HG03439 (cell line): Measurements from ENCODE around the gene OR4A16.

ENCODE experiments used
- ATAC-seq: cut with Tn5 transposase; IDR thresholded peaks from one replicate; pipeline ENCODE4 v1.9.1; 2021; ENCODE audit warnings: mild to moderate bottlenecking, moderate library complexity; ENCODE audit not compliant: unreplicated experiment

The OR4A16 gene, protein sequence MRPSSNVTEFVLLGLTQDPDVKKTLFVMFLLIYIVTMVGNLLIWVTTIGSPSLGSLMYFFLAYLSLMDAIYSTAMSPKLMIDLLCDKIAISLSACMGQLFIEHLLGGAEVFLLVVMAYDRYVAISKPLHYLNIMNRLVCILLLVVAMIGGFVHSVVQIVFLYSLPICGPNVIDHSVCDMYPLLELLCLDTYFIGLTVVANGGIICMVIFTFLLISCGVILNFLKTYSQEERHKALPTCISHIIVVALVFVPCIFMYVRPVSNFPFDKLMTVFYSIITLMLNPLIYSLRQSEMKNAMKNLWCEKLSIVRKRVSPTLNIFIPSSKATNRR

DNA sequence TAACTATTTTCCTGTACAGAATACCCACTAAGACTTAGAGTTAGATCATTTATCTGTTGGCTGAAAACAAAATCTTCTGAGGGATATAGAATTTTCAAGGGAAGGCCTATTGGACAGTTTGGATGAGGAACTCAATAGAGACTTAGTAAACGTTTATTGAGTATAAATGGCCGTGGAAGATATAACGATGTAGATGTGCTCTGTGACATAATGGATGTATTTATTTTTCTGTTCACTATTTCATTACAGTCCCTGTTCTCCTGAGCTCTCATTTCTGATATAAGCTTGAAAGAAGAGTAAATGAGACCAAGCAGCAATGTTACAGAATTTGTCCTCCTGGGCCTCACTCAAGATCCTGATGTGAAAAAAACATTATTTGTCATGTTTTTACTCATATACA lies at the start of gene OR4A16:
Gene OR4A16 (plus strand): TSS at position 301 of the 400 bp plus-strand sequence. CDS start 0 bp downstream, at position 301.
- ATAC-seq, result no peak

DNA sequence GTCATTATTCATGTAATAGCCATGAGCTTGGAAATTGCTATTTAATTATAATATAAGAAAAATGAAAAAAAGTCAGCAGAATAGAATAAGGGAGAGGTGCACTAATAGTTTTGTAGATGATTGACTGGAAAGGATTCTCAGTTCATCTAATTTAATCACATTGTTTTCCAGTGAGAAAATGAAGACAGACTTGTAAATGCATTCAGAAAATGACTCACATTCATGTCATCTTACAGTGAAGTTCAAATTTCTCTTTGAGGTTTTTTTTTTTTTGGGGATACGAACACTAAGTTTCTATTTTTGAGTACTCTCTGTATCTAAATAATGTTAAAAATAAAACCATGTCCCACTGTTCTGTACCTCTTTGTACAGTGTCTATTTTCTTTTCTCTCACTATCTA lies 18.5 kb upstream of the OR4A16 start:
- ATAC-seq, result no peak

DNA sequence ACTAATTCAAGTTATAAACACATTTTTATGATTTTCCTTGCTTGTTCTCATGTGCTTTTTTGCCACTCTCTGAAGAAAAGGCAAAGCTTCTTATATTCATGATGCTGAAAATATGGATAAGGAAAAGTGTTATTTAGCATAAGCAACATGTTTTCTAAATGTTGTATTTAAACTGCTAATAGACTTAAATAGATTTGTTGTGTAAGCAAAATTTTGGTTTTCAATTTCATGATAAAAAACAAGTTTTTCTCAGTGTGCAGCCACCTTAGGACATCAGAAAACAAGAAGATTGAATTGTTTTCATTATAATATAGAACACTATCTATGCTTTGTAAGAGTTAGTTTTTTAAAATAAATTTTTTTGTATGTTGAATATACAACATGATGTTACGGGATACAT lies 2.3 kb downstream of the OR4A16 start:
- no peak for ATAC-seq

DNA sequence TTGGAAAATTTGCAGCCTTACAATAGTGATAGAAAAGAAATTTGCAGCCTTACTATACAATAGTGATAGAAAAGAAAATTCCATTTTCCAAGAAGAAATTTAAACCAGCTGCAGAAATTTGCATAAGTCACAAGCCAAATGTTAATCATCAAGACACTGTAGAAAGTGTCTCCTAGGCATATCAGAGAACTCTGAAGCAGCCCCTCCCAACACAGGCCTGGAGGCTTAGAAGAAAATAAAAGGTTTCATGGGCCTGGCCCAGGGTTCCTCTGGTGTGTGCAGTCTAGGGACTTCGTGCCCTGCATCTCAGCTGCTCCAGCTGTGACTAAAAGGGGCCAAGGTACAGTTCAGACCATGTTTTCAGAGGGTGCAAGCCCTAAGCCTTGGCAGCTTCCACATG lies 6.0 kb downstream of the OR4A16 start:
- ATAC-seq, result no peak

DNA sequence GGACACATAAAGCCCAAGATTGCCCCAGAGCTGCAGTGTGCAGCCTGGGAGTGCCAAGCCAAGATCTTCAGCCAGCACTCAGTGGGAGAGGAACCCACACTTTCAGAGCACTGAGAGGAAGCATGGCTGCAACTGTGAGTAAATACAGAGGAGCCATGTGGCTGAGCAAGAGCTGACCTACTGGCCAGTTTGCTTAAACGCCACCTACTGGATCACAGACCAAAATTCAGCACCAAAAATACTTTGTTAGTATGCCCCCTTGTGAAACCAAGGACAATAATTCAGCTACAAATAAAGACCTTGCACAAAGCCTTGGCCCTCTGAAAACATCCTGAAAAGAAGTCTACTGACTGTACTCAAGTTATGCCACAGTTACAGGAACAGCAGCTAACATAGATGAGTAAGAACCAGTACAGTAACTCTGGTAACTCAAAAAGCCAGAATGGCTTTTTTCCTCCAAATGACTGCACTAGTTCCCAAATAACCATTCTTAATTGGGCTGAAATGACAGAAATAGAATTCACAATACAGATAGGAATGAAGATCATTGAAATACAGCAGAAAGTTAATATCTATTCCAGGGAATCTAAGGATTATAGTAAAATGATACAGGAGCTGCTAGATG lies 14.7 kb downstream of the OR4A16 start:
- ATAC-seq, result no peak

DNA sequence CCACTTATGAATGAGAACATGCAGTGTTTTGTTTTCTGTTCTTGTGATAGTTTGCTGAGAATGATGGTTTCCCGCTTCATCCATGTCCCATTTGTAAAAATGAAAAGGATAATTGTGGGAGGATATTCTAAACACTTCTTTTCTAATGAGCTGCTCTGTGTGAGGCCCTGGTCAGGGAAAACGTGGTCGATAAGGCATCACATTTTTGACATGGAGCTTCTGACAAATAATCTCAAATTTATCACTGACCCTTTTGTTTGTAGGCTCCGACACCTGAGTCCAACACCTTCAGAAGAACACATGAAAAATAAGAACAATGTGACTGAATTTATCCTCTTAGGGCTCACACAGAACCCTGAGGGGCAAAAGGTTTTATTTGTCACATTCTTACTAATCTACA lies 24.7 kb downstream of the OR4A16 start, which contains the start of gene OR4A15:
Gene OR4A15 (plus strand): TSS at position 301 of the 400 bp plus-strand sequence. CDS start 0 bp downstream, at position 301.
- ATAC-seq, result no peak
